Measurements from ENCODE around the gene STC2.

Gene STC2

DNA sequence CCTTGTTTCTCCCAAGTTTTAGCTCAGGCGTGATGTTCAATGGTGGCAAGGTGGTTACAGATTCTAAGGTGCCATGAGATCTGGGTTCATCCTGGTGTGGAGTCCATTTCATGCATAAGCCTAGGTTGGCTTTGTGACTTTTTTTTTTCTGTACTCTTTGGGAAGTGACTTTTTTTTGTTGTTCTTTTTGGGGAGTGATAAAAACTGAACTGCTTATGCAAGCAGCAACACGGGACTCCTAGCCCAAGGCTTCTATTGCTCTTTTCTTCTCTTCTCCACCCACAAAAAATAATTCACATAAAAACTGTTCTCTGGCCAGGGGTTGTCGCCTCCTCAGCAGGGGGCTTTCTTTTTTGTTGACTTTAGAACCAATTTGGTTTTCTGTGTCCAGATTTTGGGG, 15.4 kb downstream of the STC2 start:
- DNase-seq, result no peak

DNA sequence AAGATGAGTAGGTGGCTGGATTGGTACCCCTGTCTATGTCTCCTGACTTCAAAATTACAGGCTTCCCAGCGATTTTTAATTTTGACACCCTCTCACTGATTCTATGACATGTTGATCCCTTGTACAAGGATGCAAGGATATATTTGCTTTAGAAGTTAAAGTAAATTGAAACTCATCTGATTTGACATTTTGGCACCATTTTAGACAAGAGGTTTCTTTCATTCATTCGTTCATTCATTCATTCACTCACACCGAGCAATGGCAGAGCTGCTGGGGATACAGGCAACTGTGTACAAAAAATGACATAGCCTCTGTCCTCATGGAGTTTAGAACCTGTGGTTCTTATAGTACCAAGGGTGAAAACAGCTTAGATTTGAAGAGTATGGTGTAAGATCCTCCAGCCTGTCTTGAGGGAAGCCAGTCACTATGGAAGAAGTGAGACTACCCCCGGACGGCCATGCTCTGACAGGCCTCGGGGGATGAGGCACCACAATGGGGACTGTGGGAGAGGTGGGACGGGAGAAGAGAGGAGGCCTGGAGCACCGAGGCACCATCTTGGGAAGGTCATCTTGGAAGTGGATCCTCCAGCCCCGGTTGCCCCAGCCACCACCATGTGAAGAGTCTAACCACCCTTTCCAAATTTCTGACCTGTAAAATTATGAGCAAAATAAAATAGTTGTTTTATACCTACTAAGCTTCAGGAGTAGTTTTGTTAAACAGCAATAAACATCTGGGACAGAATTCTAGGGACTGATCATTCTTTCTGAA, 16.2 kb downstream of the STC2 start:
- DNase-seq, result no peak

DNA sequence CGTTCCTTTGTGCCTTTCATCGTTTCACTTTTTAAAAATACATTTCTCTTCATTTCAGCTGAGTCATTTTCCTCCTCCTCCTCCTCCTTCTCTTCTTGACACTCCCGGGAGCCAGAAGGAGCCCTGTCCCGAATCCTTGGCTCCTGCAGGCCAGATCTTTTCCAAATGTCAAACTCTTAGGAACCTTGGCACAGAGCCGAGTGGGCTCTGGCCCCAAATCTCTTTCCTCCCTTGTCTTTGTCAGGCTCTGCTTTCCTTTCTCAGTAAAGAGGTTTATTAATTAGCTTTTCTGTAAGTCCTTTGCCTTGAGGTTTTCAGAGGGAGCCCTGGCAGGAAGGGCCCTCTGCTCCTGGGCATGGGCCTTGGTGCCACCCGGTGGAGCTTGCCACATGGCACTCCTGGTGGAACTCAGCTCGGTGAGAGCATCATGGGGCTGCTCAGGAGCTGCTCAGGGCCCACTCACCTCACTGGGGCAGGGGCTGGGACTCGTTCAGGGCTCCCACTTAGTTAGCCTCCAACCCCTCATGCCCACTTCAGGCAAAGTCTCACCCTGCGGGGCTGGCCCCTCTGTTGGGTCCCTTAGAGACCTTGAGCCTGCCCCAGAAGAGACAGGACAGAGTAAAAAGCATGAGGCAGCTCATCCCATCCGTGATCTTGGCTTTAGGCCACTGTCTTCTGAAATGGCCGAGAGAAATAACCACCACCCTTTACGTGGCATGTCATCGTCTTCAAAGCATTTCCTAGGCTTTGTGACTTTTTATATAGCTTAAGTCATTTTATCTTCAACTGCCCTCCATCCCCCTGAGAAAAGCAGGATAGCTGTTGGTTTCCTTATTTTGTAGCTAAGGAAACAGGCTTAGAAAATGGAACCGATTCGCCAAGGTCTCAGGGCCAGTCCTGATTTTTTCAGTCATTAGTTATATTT, 17.1 kb downstream of the STC2 start:
- DNase-seq, result no peak

DNA sequence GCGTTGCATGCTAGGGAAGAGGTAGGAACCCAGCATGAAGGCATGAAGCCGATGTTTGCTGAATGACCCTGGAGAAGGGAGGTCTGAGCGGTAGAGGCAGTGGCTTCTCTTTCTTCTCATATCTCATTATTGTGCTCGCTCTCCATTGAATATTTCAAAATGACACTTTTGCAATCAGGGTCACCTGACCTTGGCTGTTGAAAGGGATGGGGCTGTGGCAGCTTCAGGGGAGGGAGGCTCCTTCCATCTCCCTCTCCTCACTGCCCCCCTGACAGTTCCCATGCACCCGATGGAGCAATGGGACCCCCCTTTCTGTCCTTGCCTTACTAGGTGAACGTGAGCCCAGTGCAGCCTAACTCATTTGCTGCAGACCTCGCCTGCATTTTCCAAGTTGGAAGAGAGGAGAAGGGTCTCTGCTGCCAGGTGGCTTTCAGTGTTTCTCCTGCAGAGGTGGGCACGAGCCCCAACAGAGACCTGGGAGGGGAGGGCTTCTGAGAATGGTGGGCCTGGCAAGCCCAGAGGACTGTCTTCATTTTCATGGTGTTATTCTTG, 17.9 kb downstream of the STC2 start:
- DNase-seq, result no peak

DNA sequence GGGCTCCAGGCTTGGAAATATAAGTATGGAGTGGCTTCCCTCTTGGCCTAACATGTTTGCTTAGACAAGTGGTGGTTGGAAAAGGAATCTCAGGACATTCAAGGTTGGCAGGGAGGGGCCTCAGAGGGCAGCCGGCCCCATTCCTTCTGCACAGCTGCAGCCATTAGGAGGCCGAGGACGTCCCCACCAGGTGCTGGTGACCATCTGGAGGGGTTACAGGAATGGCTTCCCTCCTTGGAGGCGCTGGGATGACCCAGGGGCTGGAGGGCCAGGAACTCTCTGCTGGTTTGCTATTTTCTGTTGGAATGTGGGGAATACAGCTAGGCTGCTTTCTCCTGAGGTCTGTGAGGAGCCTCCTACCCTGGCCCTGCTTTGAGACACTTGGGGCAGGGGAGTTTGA, 18.5 kb downstream of the STC2 start:
- DNase-seq, result no peak

DNA sequence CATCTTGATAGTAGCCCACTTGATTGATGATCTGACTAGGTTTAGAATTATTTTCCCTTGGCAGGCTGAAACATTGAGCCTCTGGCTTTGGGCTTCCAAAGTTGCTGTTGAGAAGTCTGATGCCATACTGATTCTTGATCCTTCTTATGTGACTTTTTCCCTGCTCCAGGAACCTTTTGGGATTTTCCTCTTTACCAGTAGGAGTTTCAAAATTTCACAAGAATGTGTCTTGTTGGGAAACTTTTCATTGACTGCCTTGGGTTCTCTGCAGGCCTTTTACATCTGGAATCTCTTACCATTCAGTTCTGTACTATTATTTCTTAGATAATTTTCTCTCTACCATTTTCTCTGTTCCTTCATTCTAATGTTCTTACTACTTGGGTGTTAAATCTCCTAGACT, 20.0 kb downstream of the STC2 start:
- no peak for DNase-seq

DNA sequence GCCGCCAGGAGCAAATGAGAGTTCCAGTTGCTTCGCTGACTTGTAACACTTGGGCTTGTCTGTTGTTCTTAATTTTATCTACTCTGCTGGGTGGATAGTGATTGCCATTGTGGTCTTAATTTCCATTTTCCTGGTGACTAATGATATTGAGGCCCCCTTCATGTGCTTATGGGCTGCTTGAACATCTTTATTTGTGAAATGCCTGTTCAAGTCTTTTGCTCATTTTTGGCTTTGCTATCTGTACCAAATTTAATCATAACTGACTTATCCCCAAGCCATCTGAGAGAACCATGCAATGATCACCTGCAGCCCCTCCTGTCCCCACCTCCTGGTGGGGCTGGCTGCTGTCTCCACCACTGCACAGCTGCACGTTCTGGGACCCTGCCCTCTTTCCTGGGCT, 20.5 kb downstream of the STC2 start:
- DNase-seq, result no peak

DNA sequence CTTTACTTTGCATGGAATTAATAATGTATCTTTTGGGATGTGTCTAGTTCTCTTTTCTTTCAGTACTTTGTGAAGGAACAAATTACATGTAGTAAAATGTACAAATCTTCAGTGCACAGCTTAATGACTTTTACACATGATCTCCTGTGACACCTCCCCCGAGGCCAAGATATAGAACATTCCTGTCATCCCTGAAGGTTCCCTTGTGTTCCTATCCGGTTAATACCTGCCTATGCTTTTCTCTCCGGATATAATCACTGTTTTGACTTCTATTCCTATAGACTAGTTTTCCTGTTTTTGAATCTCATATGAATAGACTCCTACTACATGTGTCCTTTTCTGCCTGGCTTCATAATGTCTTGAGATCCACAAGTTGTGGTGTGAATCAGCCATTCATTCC, 21.5 kb downstream of the STC2 start:
- DNase-seq, result no peak

DNA sequence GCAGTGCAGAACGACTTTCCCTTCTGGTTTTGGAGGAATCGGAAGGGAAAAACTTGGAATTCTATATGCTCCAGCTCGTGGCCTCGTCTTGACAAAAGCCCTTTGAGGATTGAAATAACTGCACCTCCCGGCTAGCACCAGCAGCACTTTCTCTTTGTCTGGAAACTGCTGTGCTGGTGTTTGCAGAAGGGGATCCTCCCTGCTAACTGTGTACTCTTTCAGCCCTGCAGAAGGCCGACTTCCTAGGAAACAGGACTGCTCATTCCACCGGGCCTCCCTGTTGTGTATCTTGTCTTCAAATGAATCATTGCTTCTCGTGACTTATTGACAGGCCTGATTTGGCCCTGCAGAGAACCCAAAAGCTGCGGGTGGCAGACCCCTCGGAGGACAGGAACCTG, 23.6 kb downstream of the STC2 start:
- DNase-seq, result no peak

DNA sequence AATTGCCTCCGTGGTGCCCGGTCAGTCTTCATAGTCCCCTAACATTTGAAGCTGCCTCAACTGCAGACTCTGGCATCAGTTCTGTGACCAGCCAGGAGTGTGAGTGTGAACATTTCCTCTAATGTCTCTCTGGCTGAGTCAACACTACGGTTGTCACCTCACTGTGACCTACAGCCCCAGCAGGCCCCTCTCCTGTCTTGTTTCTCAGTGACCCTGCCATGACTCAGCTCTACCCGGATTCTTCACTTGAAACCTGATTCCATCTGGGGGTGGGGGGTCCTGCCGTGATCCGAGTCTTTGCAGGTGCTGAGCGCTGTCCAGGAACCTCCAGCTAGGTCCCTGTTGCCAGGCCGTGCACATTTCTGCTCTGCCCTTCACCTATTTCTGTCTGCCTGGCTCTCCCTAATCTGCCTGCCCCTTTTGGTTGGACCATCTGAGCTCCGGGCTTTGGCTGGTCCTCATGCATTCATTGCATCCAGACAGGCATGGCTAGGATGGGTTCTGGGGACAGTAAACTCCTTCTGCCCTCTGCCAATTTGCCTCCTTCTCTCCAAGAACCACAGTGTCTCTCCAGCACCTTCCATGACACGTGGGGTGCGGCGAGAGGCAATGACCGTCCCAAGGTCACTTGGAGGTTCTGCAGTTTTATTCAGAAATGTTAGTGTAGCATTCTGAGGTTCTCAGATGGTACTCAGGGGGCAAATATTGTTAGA, 24.2 kb downstream of the STC2 start:
- DNase-seq, result no peak

DNA sequence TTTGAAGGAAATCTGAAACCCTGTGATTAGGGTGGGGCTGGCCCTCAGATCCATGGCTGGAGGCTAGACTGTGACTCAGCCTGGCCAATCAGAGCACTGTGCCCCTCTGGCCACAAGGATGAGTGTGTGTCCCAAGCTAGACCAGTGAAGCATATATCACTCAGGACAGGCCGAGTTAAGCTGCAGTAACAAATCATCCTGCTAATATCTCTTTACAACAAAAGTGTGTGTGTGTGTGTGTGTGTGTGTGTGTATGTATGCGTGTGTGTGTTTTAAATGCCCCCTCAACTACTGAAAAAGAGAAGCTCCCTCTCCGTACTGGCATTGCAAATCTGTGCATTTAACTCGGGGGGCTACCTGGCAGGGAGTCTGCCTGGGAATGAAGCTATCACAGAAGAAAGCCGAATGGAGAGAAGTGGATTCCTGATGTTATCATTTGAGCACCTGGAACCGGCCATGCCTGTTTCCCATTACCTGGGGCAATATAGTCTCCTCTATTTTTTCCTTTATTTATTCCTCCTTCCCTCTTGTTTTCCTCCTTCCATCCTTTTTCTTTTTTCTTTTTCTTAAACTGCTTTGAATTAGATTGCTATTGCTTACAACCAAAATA, 25.6 kb downstream of the STC2 start:
- no peak for DNase-seq

DNA sequence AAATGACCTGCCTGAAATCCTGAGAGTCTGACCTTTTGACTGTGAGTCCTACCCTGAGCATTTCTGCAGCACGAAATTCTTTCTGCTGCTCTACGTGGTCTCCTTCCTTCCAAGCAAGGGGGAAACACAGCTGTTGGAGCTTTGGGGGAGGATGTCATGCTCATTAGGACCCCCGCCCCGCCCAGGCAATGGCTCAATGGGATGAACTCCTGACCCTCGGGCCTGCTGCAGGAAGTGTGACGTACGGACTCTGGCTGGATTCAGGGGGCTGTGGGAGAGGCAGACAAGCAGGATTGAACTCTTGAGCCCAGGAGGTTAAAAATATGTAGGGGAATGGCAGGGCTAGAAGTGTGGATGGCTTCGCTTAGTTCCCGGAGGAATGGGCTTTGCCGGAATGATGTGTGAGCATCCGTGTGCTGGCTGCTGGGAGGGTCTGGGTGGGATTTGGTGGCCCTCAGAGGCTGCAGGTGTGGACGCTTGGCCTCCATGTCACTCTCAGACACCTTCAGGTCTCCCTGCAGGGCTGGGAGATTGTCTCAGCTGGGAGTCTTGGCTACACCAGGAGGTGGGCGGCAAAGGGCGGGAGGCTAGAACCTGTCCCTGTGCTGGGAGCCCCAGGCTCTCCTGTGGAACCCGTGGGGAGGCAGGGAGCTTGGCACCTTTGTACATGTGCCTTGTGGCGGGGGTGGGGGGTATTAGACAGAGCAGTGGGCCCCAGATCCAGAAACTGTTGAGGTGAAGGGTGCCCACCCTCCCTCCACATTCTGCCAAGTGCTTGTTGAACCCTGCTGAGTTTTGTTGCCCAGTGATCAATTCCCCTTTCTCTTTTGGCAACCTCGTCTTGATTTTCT, 26.3 kb downstream of the STC2 start:
- no peak for DNase-seq

DNA sequence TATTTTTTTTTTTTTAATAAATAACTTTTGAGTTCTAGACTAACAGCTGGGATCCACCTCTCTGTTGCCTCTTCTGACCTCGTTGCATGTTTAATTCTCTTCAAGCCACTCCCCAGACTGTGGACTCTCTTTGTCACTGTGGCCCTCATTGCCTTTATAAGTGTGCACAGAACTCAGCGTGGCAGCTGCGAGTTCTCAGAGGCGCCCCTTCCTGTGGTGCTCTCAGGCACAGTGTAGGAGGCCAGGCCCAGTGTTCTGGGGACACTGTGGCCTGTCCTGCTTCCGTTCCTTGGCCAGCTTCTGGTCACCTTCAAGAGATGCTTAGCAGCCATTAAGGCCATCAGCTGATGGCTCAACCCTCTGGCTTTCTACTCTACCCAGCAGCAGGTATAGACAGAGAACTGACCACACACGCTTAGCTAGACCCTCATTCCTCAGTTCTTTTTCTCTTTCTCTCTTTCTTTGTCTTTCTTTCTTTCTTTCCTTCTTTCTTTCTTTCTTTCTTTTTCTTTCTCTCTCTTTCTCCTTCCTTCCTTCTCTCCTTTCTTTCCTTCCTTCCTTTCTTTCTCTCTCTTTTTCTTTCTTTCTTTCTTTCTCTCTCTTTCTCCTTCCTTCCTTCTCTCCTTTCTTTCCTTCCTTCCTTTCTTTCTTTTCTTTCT, 27.7 kb downstream of the STC2 start:
- DNase-seq, result no peak

DNA sequence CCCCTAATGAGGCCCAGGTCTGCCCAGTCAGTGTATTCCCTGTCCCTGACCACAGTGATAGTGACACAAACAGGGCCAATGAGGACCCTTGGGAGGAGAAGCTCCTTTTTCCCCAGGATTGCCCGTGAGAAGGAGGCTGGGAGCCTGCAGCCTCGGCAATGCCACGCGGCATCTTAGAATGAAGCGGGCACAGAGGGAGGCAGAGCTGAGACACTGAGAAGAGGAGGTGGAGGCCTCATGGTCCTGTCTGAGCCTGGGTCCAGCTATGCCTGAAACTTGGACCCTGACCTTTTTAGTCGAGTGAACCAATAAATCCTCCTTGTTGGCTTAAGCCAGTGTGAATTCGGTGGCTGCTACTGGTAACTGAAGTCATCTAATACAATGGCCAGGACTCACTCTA, 28.4 kb downstream of the STC2 start:
- DNase-seq, result no peak

DNA sequence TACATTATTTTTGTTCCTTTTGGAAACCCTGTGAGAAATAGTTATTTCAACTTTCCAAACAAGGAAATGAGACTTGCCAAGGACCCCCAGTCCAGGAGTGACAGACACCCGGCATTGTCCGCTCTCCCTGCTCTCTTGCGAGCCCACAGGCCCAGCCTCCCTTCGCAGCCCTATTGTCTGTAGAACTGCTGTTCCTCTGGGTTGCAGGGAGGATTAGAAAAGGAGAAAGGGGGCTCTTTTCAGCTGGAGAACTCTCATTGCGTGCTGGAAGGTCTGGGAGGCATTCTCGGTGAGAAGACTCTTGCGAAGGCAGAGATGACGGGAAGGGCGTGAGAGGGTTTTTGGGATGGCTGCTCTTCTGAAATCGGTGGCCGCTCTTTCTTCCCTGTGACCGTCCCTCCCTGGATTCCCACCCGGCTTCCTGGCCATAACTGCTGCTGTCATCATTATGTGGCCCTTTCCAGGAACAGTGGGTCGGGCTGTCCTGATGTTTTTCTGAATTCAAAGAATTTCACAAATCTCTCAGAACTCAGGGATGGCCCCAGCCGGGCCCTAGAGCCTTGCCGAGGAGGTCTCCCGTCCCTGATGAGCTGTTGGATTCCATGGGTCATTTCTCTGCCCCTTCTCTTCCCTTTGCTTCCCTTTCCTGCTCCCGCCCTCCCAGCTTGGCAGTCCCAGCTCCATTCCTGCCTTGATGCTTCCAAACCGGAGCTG, 29.8 kb downstream of the STC2 start:
- DNase-seq, result no peak

DNA sequence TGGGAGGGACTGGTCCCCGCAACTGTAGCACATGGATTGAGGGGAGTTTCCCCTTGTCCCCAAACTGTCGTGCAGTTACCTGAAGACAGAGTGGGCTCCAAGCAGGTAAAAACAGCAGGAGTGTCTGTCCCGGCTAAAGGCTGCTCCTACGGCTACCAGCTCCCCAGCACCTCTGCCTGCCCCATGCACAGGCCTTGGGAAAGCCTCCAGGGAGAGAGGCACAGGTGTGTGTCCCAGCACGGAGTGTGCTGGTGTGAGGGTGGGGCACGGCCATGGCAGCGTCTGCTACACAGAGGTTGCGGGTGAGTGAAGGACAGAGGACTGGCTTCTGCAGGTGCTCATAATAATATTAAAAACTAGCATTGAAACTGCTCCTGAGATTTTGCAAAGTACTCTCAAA, 30.4 kb downstream of the STC2 start:
- no peak for DNase-seq

DNA sequence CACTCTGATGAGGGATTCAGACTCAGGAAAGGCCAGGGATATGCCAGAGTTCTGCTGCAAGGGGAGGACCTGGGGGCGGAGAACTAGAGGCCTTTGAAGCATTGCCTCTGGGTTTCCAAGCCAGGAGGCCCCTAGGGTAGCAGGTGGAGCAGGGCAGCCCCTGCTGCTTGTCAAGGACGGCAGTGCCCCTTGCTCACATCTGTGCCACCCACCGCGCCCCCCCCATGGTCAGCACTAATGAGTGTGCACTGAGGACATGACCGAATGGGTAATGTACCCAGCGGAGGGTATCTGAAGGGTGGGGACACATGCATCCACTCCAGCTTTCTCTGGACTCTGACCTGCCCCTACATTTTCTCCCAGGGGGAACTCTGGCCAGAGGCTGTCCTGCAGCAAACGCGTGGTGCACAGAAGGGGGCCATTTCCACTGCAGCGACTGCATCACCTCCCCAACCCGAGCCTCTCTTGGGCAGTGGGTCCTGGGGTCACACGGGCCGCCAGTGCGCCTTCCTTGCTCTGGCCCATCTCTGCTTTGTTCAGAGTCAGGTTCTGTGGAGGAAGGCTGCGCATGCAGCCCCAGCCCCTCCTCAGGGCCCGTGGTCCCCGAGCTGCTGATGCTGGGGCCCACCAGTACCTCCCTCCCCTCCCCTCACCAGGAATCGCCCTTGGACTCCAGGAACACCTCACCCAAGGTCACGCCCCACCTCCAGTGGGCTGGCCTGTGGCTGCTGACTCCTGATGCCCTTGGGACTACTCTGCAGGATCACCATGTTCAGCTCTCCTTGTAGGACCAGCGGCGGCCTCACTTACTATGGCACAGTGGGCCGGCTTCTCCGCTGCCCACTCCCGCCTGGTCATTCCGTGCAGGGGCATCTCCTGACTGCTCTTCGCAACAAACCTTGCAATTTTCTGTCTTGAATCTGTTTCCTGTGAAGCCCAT, 31.2 kb downstream of the STC2 start:
- DNase-seq, result no peak

DNA sequence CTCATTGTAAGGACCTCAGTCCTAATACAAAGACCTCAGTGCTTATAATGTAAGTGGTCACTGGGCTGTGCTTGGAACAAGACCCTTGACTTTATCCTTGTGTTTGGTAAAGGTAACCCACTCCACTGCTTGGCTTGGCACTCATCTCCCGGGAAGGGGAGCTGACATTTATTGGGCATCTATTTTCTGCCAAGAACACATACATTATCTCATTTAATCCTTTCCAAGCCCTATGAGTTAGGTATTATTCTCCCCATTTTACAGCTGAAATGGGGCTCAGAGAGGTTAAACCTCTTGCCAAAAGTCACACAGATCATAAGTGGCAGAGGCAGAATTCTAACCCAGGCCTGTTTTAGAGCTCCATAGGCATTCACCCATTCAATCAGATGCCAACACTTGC, 32.4 kb downstream of the STC2 start:
- DNase-seq, result no peak

DNA sequence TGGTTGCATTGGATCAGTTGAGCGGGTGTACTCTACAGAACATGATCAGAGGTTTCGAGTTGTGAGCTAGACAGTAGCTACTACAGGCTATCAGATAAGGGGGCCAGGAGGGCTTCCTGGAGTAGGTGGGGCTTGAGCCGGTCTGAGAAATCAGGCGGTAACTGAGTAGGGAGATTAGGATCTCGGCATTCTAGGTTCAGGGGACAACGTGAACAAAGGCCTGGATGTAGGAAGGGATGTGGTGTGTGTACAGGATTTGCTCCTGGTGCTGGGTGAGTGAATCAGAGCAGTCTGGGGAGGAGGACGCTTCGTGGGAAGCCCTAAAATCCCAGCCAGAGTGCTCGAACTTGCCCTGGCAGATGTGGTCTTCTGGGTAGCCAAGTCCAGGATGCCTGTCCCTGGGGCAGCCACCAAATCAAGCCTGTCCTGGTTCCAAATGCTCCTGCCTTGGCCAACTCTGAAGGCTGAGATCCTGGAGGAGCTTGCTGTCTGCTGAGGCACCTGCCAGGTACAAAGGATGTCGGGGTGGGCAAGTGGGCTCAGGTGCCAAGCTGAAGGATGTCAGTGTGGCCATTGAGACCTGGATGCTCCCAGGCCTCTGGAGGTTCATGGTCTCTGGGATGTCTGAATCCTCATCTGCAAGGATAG, 33.4 kb downstream of the STC2 start:
- no peak for DNase-seq
